ENCODE results near the gene EPB41. TPM values are rescaled to one million over a fixed set of nuclear protein-coding genes. Genes with fewer than 3 reads are reported as not detected.
"Not testable (repeated sequence)": the region's sequence is repeated elsewhere in the genome, so short reads cannot be mapped to it uniquely, and the experiment has no call there.

Gene EPB41
- total and polyA plus RNA-seq, 2 experiments from 2014 or later = 0.89 to 1.5 TPM

- DNase-seq = no peak
- Histone ChIP-seq H3K4me3 (no peak overlapping the region), H3F3A (ENCODE audit: insufficient read depth) (no peaks in the 10 kb centered on the region), H3K9ac (no peak overlapping the region), H3K27ac (no peak overlapping the region), H3K36me3 (ENCODE audit: low read depth) (no peaks in the 10 kb centered on the region), H3K4me2 (ENCODE audit: unreplicated experiment) (no peak overlapping the region), H3K4me1 (ENCODE audit: insufficient read depth) (no peaks in the 10 kb centered on the region), H3K9me3 (ENCODE audit: low read depth) (no peaks in the 10 kb centered on the region), H4K20me1 (ENCODE audit: insufficient read depth) (no peaks in the 10 kb centered on the region), H3K9me2 (ENCODE audit: insufficient read depth) (no peaks in the 10 kb centered on the region), H3K27me3 (replicated peaks; ENCODE audit: insufficient read depth) (no peaks in the 10 kb centered on the region; the same call in 1 of the 2 replicates), H2AFZ (no peak overlapping the region), H3K79me2 (ENCODE audit: insufficient read depth) (no peaks in the 10 kb centered on the region)
- WGBS, 2 experiments (ENCODE audit: low coverage in 1 of 2, low lambda C conversion rate in 2 of 2, missing lambda C conversion rate in 2 of 2) = 74 to 86% methylated on average over 5 of the region's 5 CpGs
- no peak for TF ChIP-seq EZH2phosphoT487 (IDR thresholded peaks at IDR 0.05; ENCODE audit: insufficient read depth, low read depth)
- TF ChIP-seq EZH2 (IDR thresholded peaks at IDR 0.05; ENCODE audit: insufficient read depth, poor library complexity, severe bottlenecking) = no peak
- in situ Hi-C loops (cut with MboI) = no loop called here
These were observed 44.4 kb upstream of the EPB41 start for GRCh38 chr1:28869952-28870351.

- no peaks in the 10 kb centered on the region for H3K9me2 ChIP-seq (ENCODE audit: insufficient read depth)
- no peak for DNase-seq
- H4K20me1 ChIP-seq (ENCODE audit: insufficient read depth) = no peaks in the 10 kb centered on the region
- H3K27me3 ChIP-seq (replicated peaks; ENCODE audit: insufficient read depth) = no peaks in the 10 kb centered on the region; the same call in 1 of the 2 replicates
- H3K9me3 ChIP-seq (ENCODE audit: low read depth) = no peaks in the 10 kb centered on the region
- no peak overlapping the region for H3K4me2 ChIP-seq (ENCODE audit: unreplicated experiment)
- no peak overlapping the region for H2AFZ ChIP-seq
- WGBS, 2 experiments (ENCODE audit: low coverage in 1 of 2, low lambda C conversion rate in 2 of 2, missing lambda C conversion rate in 2 of 2) = 77 to 78% methylated on average over 8 to 12 of the region's 12 CpGs
- in situ Hi-C loops (cut with MboI) = no loop called here
- H3K4me3 ChIP-seq = no peak overlapping the region
- no peaks in the 10 kb centered on the region for H3K36me3 ChIP-seq (ENCODE audit: low read depth)
- TF ChIP-seq EZH2 (IDR thresholded peaks at IDR 0.05; ENCODE audit: insufficient read depth, poor library complexity, severe bottlenecking) (no peak), EZH2phosphoT487 (IDR thresholded peaks at IDR 0.05; ENCODE audit: insufficient read depth, low read depth) (no peak)
- H3K27ac ChIP-seq = no peak overlapping the region
- H3K79me2 ChIP-seq (ENCODE audit: insufficient read depth) = no peaks in the 10 kb centered on the region
- H3K4me1 ChIP-seq (ENCODE audit: insufficient read depth) = no peaks in the 10 kb centered on the region
- H3F3A ChIP-seq (ENCODE audit: insufficient read depth) = no peaks in the 10 kb centered on the region
- H3K9ac ChIP-seq = no peak overlapping the region
These were observed 42.6 kb upstream of the EPB41 start for GRCh38 chr1:28871631-28872401.

- not testable (repeated sequence) for DNase-seq; H3K4me1 ChIP-seq (ENCODE audit: insufficient read depth)
- 91 to 92% methylated on average over 4 to 5 of the region's 5 CpGs for WGBS, 2 experiments (ENCODE audit: low coverage in 1 of 2, low lambda C conversion rate in 2 of 2, missing lambda C conversion rate in 2 of 2)
These were observed 39.2 kb upstream of the EPB41 start for GRCh38 chr1:28875134-28875533.

GRCh38 chr1:28877132-28877781 lies 37.1 kb upstream of the EPB41 start:
- no peaks in the 10 kb centered on the region for H3F3A ChIP-seq (ENCODE audit: insufficient read depth)
- H2AFZ ChIP-seq = no peak overlapping the region
- H3K9me3 ChIP-seq (ENCODE audit: low read depth) = no peaks in the 10 kb centered on the region
- no peaks in the 10 kb centered on the region for H3K79me2 ChIP-seq (ENCODE audit: insufficient read depth)
- DNase-seq = peak; percentile 80
- 14 to 15% methylated on average over 18 of the region's 18 CpGs for WGBS, 2 experiments (ENCODE audit: low coverage in 1 of 2, low lambda C conversion rate in 2 of 2, missing lambda C conversion rate in 2 of 2)
- H4K20me1 ChIP-seq (ENCODE audit: insufficient read depth) = no peaks in the 10 kb centered on the region
- H3K4me2 ChIP-seq (ENCODE audit: unreplicated experiment) = no peak overlapping the region
- H3K27ac ChIP-seq = no peak overlapping the region
- H3K9me2 ChIP-seq (ENCODE audit: insufficient read depth) = no peaks in the 10 kb centered on the region
- no peak overlapping the region for H3K9ac ChIP-seq
- H3K4me3 ChIP-seq = no peak overlapping the region
- no peaks in the 10 kb centered on the region for H3K27me3 ChIP-seq (replicated peaks; ENCODE audit: insufficient read depth)
- no peaks in the 10 kb centered on the region for H3K36me3 ChIP-seq (ENCODE audit: low read depth)
- H3K4me1 ChIP-seq (ENCODE audit: insufficient read depth) = no peaks in the 10 kb centered on the region
- TF ChIP-seq EZH2 (IDR thresholded peaks at IDR 0.05; ENCODE audit: insufficient read depth, poor library complexity, severe bottlenecking) = no peak
- TF ChIP-seq EZH2phosphoT487 (IDR thresholded peaks at IDR 0.05; ENCODE audit: insufficient read depth, low read depth) = no peak
- in situ Hi-C loops (cut with MboI) = loop anchor here (5.0 kb wide), 1 partner anchor 90 kb away; no protein-coding TSS in a partner anchor

More at GRCh38 chr1:28875134-28875533, 39.2 kb upstream of the EPB41 start:
- H2AFZ ChIP-seq; H3F3A ChIP-seq (ENCODE audit: insufficient read depth); H3K36me3 ChIP-seq (ENCODE audit: low read depth); H3K27ac ChIP-seq; H3K79me2 ChIP-seq (ENCODE audit: insufficient read depth); H4K20me1 ChIP-seq (ENCODE audit: insufficient read depth); H3K9me2 ChIP-seq (ENCODE audit: insufficient read depth); H3K4me2 ChIP-seq (ENCODE audit: unreplicated experiment); H3K4me3 ChIP-seq; H3K27me3 ChIP-seq (replicated peaks; ENCODE audit: insufficient read depth); H3K9ac ChIP-seq; H3K9me3 ChIP-seq (ENCODE audit: low read depth): not testable (repeated sequence)
- in situ Hi-C loops (cut with MboI) = loop anchor here (5.0 kb wide), 1 partner anchor 88 kb away; no protein-coding TSS in a partner anchor

All from GM23248 (cell line).